Stromal cell of bone marrow (primary cell): ENCODE data around the gene FBXO22.
"Not testable (repeated sequence)": the region's sequence is repeated elsewhere in the genome, so short reads cannot be mapped to it uniquely, and the experiment has no call there.

ENCODE experiments used
- DNase-seq: peaks from one replicate; pipeline ENCODE4 v3.0.0-alpha.2; 2012; ENCODE audit warnings: low read depth

FBXO22 gene

DNA sequence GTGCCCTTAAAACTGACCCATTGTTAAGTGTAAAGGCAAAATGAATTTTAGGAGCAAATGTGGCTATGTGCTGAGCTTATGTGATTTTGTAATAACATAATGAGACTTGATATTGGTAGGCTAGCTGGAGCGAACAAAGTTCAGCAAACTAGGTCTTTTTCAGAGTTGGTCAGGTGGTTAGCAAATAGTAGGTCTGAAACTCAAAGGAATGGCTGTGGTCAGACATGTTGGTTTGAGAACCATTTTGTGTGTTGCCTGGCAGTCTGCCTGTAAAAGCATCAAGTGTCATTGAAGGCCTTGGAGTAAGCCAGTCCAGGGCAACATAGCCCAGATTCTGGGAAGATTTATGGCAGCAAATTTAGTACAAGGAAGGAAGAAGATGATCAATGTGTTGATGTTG is 16.4 kb downstream of the FBXO22 start:
- DNase-seq, result peak; percentile 21

GRCh38 chr15:75921732-75922703 is 18.3 kb downstream of the FBXO22 start:
- peak; percentile 70 for DNase-seq

GRCh38 chr15:75923756-75924155 is 20.1 kb downstream of the FBXO22 start:
- no peak for DNase-seq

DNA sequence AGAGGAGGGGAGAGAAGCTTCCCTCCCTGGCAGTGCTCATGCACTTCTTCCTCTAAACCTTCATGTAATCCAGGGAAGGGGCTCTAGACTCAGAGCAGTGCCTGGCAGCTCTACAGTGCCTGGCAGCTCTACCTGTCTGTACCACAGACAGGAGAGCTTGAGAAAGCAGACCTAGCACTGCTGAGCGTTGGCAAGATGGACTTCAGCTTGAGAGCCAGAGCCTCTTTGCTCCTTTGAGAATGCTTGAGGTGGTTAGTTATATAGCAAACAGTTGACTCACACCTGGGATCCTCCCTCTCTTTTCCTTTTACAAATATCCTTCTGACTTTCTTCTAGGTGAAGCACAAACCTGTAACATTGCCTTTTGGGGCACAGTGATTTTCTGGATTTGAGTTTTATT is 20.9 kb downstream of the FBXO22 start:
- no peak for DNase-seq

DNA sequence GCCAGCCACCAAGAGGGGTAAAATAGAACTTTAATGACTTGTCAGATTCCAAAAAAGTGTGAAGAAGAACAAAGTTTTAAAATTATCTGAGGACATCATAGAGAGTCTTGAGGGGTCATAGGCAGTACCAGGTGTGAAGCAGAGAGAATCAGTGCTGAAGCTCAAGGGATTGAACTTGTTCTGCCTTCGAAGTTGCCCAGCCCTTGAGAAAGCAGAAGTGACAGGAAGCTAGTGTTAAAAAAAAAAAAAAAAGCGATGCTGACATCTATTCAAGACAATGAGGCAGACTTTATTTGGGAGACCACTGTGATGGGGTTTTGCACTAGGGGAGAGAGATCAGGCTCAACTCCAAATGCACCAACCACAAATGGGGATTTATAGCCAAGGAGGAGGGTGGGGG is 21.8 kb downstream of the FBXO22 start:
- no peak for DNase-seq

DNA sequence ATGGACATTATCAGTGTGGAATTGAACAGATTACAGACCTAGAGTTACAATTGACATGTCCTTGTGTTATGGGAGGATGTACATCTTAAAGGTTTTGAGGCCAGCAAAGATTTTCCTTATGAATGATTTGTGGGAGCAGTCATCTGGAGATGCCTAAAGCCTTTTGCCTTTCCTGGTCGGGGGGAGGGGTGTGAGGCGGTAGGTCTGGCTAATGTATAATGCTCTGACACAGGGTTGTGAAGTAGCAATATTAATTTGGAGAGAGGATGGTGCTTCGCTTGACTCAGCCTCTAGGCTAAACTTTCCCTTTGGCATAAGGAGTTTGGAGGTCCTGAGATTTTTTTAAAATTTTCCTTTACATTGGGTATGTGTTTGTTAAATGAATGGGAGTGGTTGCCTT is 23.3 kb downstream of the FBXO22 start:
- no peak for DNase-seq

DNA sequence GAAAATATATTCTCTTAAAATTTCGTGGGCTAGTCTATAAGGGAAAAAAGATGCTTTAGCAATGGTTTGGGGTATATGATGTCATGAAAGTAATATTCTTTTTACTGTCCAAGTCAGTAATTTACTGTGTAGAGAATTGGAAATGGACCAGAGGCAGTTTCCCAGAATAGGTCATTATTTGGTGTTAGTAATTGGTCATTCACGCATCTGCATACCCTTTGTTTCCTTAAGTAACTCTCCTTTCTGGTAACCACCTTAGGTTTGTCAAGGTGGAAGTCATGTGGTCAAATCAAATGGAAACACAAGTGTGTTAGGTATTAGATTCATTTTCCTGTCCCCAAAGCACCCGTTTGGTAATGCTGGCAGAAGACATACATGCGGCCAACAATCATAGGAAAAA is 23.9 kb downstream of the FBXO22 start:
- no peak for DNase-seq

GRCh38 chr15:75928680-75929608 is 25.3 kb downstream of the FBXO22 start:
- no peak for DNase-seq

DNA sequence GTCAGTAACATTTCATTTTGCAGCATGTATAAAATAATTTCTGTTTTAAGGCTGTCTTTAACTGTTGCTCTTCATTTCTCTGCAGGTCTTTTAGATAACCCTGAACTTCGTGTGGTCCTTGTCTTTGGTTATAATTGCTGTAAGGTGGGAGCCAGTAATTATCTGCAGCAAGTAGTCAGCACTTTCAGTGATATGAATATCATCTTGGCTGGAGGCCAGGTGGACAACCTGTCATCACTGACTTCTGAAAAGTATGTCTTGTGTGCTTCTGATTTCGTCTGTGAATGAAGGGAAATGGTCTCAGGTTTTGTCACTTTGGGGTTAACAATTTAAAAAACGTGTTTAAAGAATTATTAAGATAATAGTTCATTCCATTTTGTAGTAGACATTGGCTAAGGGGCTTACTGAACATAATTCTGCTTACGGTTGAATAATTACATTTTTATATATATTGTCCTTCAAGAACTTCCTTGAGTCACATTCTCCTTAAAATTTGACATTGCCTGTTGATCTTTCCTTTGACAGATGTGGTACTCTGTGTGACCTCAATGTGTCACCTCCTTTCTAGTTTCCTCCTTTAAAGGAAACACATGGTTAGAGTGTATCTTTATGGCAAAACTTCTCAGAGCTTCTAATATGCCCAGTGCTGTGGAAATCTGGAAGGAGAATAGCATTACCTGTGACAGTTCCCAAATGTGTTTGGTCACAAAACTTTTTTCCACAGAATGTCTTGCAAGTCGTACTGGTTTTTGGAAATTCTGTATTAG is 26.3 kb downstream of the FBXO22 start:
- DNase-seq, result no peak

- no peak for DNase-seq
Observed at GRCh38 chr15:75930866-75931265, 27.2 kb downstream of the FBXO22 start.

DNA sequence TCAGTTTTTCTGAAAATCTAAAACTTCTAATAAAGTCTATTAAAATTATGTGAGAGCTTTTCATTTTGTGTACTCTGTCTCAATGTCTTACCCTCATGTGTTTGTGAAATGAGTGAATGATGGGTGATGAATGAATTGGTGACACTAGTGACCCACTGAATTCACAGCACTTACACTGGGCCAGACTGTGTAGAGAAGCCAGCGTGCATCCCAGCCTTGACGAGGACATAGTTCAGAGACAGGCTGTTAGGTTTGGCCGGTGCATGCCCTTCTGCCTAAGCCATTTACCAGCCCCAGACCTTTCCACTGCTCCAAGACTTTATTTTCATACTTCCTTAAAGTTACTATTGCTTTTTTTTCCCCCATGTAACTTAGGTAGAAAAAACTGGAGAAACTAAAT is 38.8 kb downstream of the FBXO22 start:
- no peak for DNase-seq

GRCh38 chr15:75943246-75943645 is 39.6 kb downstream of the FBXO22 start:
- no peak for DNase-seq

- DNase-seq, result no peak
Observed at GRCh38 chr15:75943713-75944215, 40.1 kb downstream of the FBXO22 start.

GRCh38 chr15:75945953-75946352 is 42.3 kb downstream of the FBXO22 start:
- no peak for DNase-seq

GRCh38 chr15:75947092-75947491 is 43.4 kb downstream of the FBXO22 start:
- DNase-seq, result peak; percentile 40

DNA sequence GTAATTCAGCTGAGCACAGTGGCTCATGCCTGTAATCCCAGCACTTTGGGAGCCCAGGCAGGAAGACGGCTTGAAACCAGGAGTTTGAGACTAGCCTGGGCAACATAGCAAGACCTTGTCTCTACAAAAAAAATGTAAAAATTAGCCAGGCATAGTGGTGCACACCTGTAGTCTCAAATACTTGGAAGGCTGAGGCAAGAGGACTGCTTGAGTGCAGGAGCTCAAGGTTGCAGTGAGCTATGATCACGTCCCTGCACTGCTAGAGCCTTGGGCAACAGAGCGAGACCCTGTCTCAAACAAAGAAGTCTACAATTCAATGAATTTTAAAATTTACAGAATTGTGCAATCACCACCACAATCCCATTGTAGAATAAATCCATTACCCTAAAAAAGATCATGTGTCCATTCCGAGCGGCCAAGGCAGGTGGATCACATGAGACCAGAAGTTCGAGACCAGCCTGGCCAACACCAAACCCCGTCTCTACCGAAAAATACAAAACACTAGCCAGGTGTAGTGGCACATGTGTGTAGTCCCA is 45.2 kb downstream of the FBXO22 start:
- DNase-seq, result no peak

DNA sequence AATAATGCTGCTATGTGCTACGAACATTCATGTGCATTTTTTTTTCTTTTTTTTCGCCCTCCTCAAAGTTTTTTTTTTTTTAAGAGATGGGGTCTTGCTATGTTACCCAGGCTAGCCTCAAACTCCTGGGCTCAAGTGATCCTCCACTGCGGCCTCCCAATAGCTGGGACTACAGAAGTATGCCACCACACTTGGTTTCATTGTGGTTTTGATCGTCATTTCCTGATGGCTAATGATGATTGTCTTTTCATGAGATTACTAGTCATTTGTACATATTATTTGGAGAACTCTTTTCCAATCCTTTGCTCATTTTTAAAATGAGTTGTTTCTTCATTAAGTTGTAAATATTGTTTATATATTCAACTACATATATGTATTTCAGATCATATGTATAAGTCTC is 48.8 kb downstream of the FBXO22 start:
- DNase-seq, result no peak

GRCh38 chr15:75955720-75956119 is 52.0 kb downstream of the FBXO22 start:
- no peak for DNase-seq

- no peak for DNase-seq
Observed at GRCh38 chr15:75961331-75961730, 57.7 kb downstream of the FBXO22 start.

GRCh38 chr15:75966073-75966472 is 62.4 kb downstream of the FBXO22 start:
- DNase-seq, result no peak

GRCh38 chr15:75976766-75977165 is 73.1 kb downstream of the FBXO22 start:
- DNase-seq, result not testable (repeated sequence)
